Adrenal gland (tissue), 19 donors: ENCODE results near the gene IL31. TPM values are rescaled to one million over a fixed set of nuclear protein-coding genes. Genes with fewer than 3 reads are reported as not detected.

ENCODE experiments used
- DNase-seq, 7 donors: peaks; one replicate each; pipeline ENCODE4 v3.0.0-alpha.2; 2019 to 2020
- H3K27ac ChIP-seq, 5 donors: fragments of 200-600 bp; sonication (generic) in 4 of 5; 1 replicate in 3 of 5; 2 replicates in 2 of 5; pipeline versions ENCODE4 v1.5.1 to v1.8.0; 2016 to 2020; ENCODE audit warnings: mild to moderate bottlenecking in 1 of 5
- H3K27me3 ChIP-seq: fragments of 200-600 bp; 2 replicates; pipeline ENCODE4 v1.8.0; 2021
- H3K36me3 ChIP-seq, 2 donors: fragments of 200-600 bp; replicated peaks in 1 of 2; 1 replicate in 1 of 2; 2 replicates in 1 of 2; pipeline versions ENCODE4 v1.5.1 to v1.8.0; 2018 to 2022
- H3K4me1 ChIP-seq, 2 donors: fragments of 200-600 bp; replicated peaks in 1 of 2; 1 replicate in 1 of 2; 2 replicates in 1 of 2; pipeline versions ENCODE4 v1.5.1 to v1.8.0; 2018 to 2021
- H3K4me3 ChIP-seq, 4 donors: fragments of 200-600 bp; sonication (generic) in 3 of 4; one replicate each; pipeline ENCODE4 v1.5.1; 2016 to 2018
- H3K9me3 ChIP-seq, 3 donors: fragments of 200-600 bp; sonication (generic) in 1 of 3; replicated peaks in 1 of 3; 1 replicate in 2 of 3; 2 replicates in 1 of 3; pipeline versions ENCODE4 v1.5.1 to v1.8.0; 2016 to 2021
- POLR2A ChIP-seq, 2 donors: fragments of 450-650 bp; IDR thresholded peaks; one replicate each; pipeline ENCODE4 v1.6.1; 2017; ENCODE audit warnings: antibody characterized with exemption in 2 of 2, mild to moderate bottlenecking in 2 of 2, moderate library complexity in 1 of 2
- WGBS, 4 donors: extraction: QIAGEN DNeasy Blood & Tissue Kit in 2 of 4; methylation state at CpG; one replicate each; pipeline versions ENCODE4 v1.1.5 to v1.1.7; 2013 to 2017; 5-methylcytosine and 5-hydroxymethylcytosine counted together
- intact Hi-C, 2 donors: fragments of 100-400 bp; cut with DNase I; formaldehyde crosslinking; loops; one replicate each; pipeline versions ENCODE4 v1.14.1 to v1.15.0; 2022 to 2023
- long read RNA-seq, 10 donors: library from polyadenylated mRNA in 3 of 10; unstranded in 2 of 10; stranded (forward) in 1 of 10; transcript quantifications; one replicate each; pipeline ENCODE4 v2.0.0 and lab custom pipeline, GENCODE V29; 2021 to 2026
- polyA plus RNA-seq, 3 donors: library from polyadenylated mRNA; stranded (reverse); fragments of 200-250 nt in 2 of 3; fragments of 350-450 nt in 1 of 3; fragmentation: Illumina TruSeq in 1 of 3; extraction: RNeasy Lipid Tissue Mini Kit (QIAGEN cat#74804) in 1 of 3; gene quantifications; one replicate each; pipeline ENCODE4 v1.2.3, GENCODE V29; 2013 to 2014
- total RNA-seq, 9 donors: library from RNA; depleted of rRNA in 4 of 9; stranded (reverse); fragments of >200 nt in 4 of 9; fragments of 120-200 nt in 1 of 9; fragmentation: NEBNext Ultra II Directional in 1 of 9; extraction: Animal tissue kit (Norgen Biotek cat#: 25700) in 1 of 9; gene quantifications; one replicate each; pipeline versions ENCODE4 v1.1.0 to v1.2.4, GENCODE V29; 2013 to 2023
- TF ChIP-seq, protein P1 (sequence below), 6 experiments: fragments of 450-650 bp in 4 of 6; fragments of 200-600 bp in 2 of 6; sonication (generic) in 1 of 6; IDR thresholded peaks; 1 replicate in 5 of 6; 2 replicates in 1 of 6; pipeline versions ENCODE4 v1.5.1 to v1.8.0; 2016 to 2021; ENCODE audit warnings: antibody characterized with exemption in 6 of 6, mild to moderate bottlenecking in 2 of 6, moderate library complexity in 1 of 6
- donor health status: healthy with polysubstance abuse.
- donor health status: Bipolar disorder and iron deficiency.
- donor health status: DM: yes; HTN: yes; CAD: no.
- donor health status: DM: no; HTN: no; CAD: no.
- donor health status: DM: no; HTN: no; CAD: no.
- donor health status: DM: yes; HTN: yes; CAD: no.

The IL31 gene
- total RNA-seq (not detected), polyA plus RNA-seq (not detected)
- long read RNA-seq, donor 1, result 0 reads
- long read RNA-seq, donor 2, result 0 reads
- long read RNA-seq, donor 3, result 0 reads
- long read RNA-seq, donor 4, result 0 reads
- long read RNA-seq, donor 5, result 0 reads
- long read RNA-seq, donor 6, result 0 reads
- long read RNA-seq, donor 7, result 0 reads
- long read RNA-seq, donor 8, result 0 reads
- long read RNA-seq, donor 9, result 0 reads
- long read RNA-seq, donor 10, result 0 reads

GRCh38 chr12:122174155-122174845 lies at the start of gene IL31:
Gene IL31 (minus strand): TSS chr12:122174221. CDS start chr12:122174172, 49 bp downstream.
- Histone ChIP-seq H3K4me1 (no peaks in the 10 kb centered on the region), H3K27me3 (no peaks in the 10 kb centered on the region), H3K9me3 (no peaks in the 10 kb centered on the region), H3K4me3 (no peak within 1 kb of the TSS), H3K27ac (no peak within 1 kb of the TSS), H3K36me3 (no peaks in the 10 kb centered on the region)
- no peak for DNase-seq
- intact Hi-C loops, result no loop called here
- 85 to 90% (median 87%) methylated on average over 17 of the region's 17 CpGs for WGBS, 4 donors
- TF ChIP-seq POLR2A (IDR thresholded peaks at IDR 0.05), result no peak
- TF ChIP-seq, protein P1, sequence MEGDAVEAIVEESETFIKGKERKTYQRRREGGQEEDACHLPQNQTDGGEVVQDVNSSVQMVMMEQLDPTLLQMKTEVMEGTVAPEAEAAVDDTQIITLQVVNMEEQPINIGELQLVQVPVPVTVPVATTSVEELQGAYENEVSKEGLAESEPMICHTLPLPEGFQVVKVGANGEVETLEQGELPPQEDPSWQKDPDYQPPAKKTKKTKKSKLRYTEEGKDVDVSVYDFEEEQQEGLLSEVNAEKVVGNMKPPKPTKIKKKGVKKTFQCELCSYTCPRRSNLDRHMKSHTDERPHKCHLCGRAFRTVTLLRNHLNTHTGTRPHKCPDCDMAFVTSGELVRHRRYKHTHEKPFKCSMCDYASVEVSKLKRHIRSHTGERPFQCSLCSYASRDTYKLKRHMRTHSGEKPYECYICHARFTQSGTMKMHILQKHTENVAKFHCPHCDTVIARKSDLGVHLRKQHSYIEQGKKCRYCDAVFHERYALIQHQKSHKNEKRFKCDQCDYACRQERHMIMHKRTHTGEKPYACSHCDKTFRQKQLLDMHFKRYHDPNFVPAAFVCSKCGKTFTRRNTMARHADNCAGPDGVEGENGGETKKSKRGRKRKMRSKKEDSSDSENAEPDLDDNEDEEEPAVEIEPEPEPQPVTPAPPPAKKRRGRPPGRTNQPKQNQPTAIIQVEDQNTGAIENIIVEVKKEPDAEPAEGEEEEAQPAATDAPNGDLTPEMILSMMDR (IDR thresholded peaks at IDR 0.05), result no peak

- H3K4me3 ChIP-seq, result no peak overlapping the region
- no peaks in the 10 kb centered on the region for H3K9me3 ChIP-seq
- no peaks in the 10 kb centered on the region for H3K27me3 ChIP-seq
- no peak for DNase-seq
- 81 to 95% (median 92%) methylated on average over 1 of the region's 1 CpG for whole genome bisulfite sequencing, 4 donors
- H3K27ac ChIP-seq, result no peak overlapping the region
- H3K4me1 ChIP-seq, result no peaks in the 10 kb centered on the region
- intact Hi-C loops, result no loop called here
- H3K36me3 ChIP-seq, result peaks cover 0 to 92% of the 10 kb centered on the region in 2 donors
- TF ChIP-seq POLR2A (IDR thresholded peaks at IDR 0.05), result no peak
- TF ChIP-seq, protein P1 (IDR thresholded peaks at IDR 0.05), result no peak
These were observed 42.4 kb upstream of the IL31 start for GRCh38 chr12:122216445-122216844.

- H3K36me3 ChIP-seq, result peaks cover 0 to 93% of the 10 kb centered on the region in 2 donors
- 79 to 90% (median 83%) methylated on average over 5 of the region's 5 CpGs for WGBS, 4 donors
These were observed 41.8 kb upstream of the IL31 start for GRCh38 chr12:122215771-122216170.

More at GRCh38 chr12:122215771-122216170, 41.8 kb upstream of the IL31 start:
- no peaks in the 10 kb centered on the region for H3K27me3 ChIP-seq
- H3K27ac ChIP-seq, result no peak overlapping the region
- H3K4me1 ChIP-seq, result no peaks in the 10 kb centered on the region
- H3K9me3 ChIP-seq, result no peaks in the 10 kb centered on the region
- no peak for DNase-seq
- no peak overlapping the region for H3K4me3 ChIP-seq
- TF ChIP-seq, protein P1 (IDR thresholded peaks at IDR 0.05), result no peak
- TF ChIP-seq POLR2A (IDR thresholded peaks at IDR 0.05), result no peak
- intact Hi-C loops, result no loop called here
